Natural killer cell (primary cell): Measurements from ENCODE around the gene VAV3. TPM values are rescaled to one million over a fixed set of nuclear protein-coding genes. Genes with fewer than 3 reads are reported as not detected.

Experiments
- ATAC-seq, 3 donors: fragments of 150-1000 bp in 2 of 3; fragments of 200-7000 bp in 1 of 3; cut with Tn5 transposase; 1 replicate in 1 of 3; 2 replicates in 2 of 3; pipeline ENCODE4 v1.10.0; 2021; ENCODE audit warnings: mild to moderate bottlenecking in 2 of 3, moderate library complexity in 2 of 3
- DNase-seq, 2 donors: peaks; one replicate each; pipeline versions ENCODE4 v3.0.0 to v3.0.0-alpha.2; 2013 to 2021; ENCODE audit warnings: mixed read lengths in 1 of 2
- H3K27ac ChIP-seq: one replicate; pipeline ENCODE4 v1.5.1; 2013; ENCODE audit warnings: mild to moderate bottlenecking, low read length
- H3K27me3 ChIP-seq: one replicate; pipeline ENCODE4 v1.6.1; 2013; ENCODE audit warnings: low read length; ENCODE audit not compliant: control insufficient read depth, insufficient read depth
- H3K36me3 ChIP-seq: one replicate; pipeline ENCODE4 v1.6.1; 2013; ENCODE audit warnings: low read length; ENCODE audit not compliant: control insufficient read depth, insufficient read depth
- H3K4me1 ChIP-seq: one replicate; pipeline ENCODE4 v1.6.1; 2013; ENCODE audit warnings: low read length; ENCODE audit not compliant: control insufficient read depth, insufficient read depth
- H3K4me3 ChIP-seq: one replicate; pipeline ENCODE4 v1.5.1; 2013; ENCODE audit warnings: low read length
- H3K9me3 ChIP-seq: one replicate; pipeline ENCODE4 v1.6.1; 2013; ENCODE audit warnings: low read length; ENCODE audit not compliant: control insufficient read depth, insufficient read depth
- H3K27ac Mint-ChIP-seq, 2 donors: one replicate each; pipeline ENCODE4 v1.8.0; 2022; ENCODE audit warnings: mild to moderate bottlenecking in 2 of 2, mixed read lengths in 2 of 2, moderate library complexity in 1 of 2
- H3K27me3 Mint-ChIP-seq, 2 donors: one replicate each; pipeline ENCODE4 v1.8.0; 2022; ENCODE audit warnings: low read depth in 2 of 2, mixed read lengths in 2 of 2
- H3K36me3 Mint-ChIP-seq: one replicate; pipeline ENCODE4 v1.8.0; 2022; ENCODE audit warnings: mixed read lengths
- H3K4me1 Mint-ChIP-seq, 2 donors: one replicate each; pipeline ENCODE4 v1.8.0; 2022; ENCODE audit warnings: mixed read lengths in 2 of 2
- H3K4me3 Mint-ChIP-seq: one replicate; pipeline ENCODE4 v1.8.0; 2022; ENCODE audit warnings: mild to moderate bottlenecking, moderate library complexity, mixed read lengths
- H3K9me3 Mint-ChIP-seq, 2 donors: one replicate each; pipeline ENCODE4 v1.8.0; 2022; ENCODE audit warnings: mixed read lengths in 2 of 2
- CTCF ChIP-seq: fragments of 200-600 bp; IDR thresholded peaks from one replicate; pipeline ENCODE4 v1.8.0; 2022; ENCODE audit warnings: antibody characterized with exemption
- WGBS: methylation state at CpG from one replicate; pipeline ENCODE4 v1.1.7; 2013; ENCODE audit warnings: missing lambda C conversion rate; ENCODE audit not compliant: insufficient coverage; 5-methylcytosine and 5-hydroxymethylcytosine counted together
- intact Hi-C: fragments of 100-400 bp; cut with micrococcal nuclease; formaldehyde crosslinking; loops from one replicate; pipeline ENCODE4 v1.14.2; 2022
- total RNA-seq, 4 donors: library from RNA; stranded (reverse); fragments of 120-200 nt in 1 of 4; gene quantifications; one replicate each; pipeline versions ENCODE4 v1.2.3 to v1.2.4, GENCODE V29; 2013 to 2022

Gene VAV3
- total RNA-seq, 3 donors from 2014 or later (not counting 1 experiment from before 2014, with no cell fraction given) = 95.8 to 101 (median 96.6) TPM

GRCh38 chr1:108000620-108001111 lies 35.7 kb upstream of the VAV3 start:
- no peak overlapping the region for H3K4me3 Mint-ChIP-seq
- no peak overlapping the region for H3K27ac Mint-ChIP-seq
- ATAC-seq = no peak
- no peaks in the 10 kb centered on the region for H3K9me3 Mint-ChIP-seq
- no peaks in the 10 kb centered on the region for H3K4me1 Mint-ChIP-seq
- H3K4me3 ChIP-seq = no peak overlapping the region
- H3K4me1 ChIP-seq = no peaks in the 10 kb centered on the region
- no peaks in the 10 kb centered on the region for H3K27me3 ChIP-seq
- no peaks in the 10 kb centered on the region for H3K36me3 ChIP-seq
- intact Hi-C loops = no loop called here
- WGBS = 77% methylated on average over 2 of the region's 2 CpGs
- H3K27ac ChIP-seq = no peak overlapping the region
- no peaks in the 10 kb centered on the region for H3K27me3 Mint-ChIP-seq
- no peak for DNase-seq
- no peak for TF ChIP-seq CTCF
- no peaks in the 10 kb centered on the region for H3K9me3 ChIP-seq
- no peaks in the 10 kb centered on the region for H3K36me3 Mint-ChIP-seq

- intact Hi-C loops = no loop called here
- no peak overlapping the region for H3K27ac ChIP-seq
- 88% methylated on average over 4 of the region's 6 CpGs for WGBS
- no peak for TF ChIP-seq CTCF
- no peak for DNase-seq
- H3K9me3 ChIP-seq = no peaks in the 10 kb centered on the region
- Mint-ChIP-seq H3K4me1 (no peaks in the 10 kb centered on the region), H3K36me3 (no peaks in the 10 kb centered on the region), H3K27me3 (no peaks in the 10 kb centered on the region), H3K4me3 (no peak overlapping the region), H3K27ac (no peak overlapping the region), H3K9me3 (no peaks in the 10 kb centered on the region)
- no peaks in the 10 kb centered on the region for H3K36me3 ChIP-seq
- H3K4me3 ChIP-seq = no peak overlapping the region
- no peak for ATAC-seq
- H3K27me3 ChIP-seq = no peaks in the 10 kb centered on the region
- H3K4me1 ChIP-seq = no peaks in the 10 kb centered on the region
Measured at GRCh38 chr1:108000184-108000583, 35.2 kb upstream of the VAV3 start.

GRCh38 chr1:107997866-107998265 lies 32.9 kb upstream of the VAV3 start:
- H3K27ac ChIP-seq = no peak overlapping the region
- no peaks in the 10 kb centered on the region for H3K27me3 ChIP-seq
- no peak overlapping the region for H3K4me3 ChIP-seq
- no peaks in the 10 kb centered on the region for H3K9me3 ChIP-seq
- intact Hi-C loops = no loop called here
- ATAC-seq (no peak), DNase-seq (no peak)
- H3K27me3 Mint-ChIP-seq = peaks cover 0 to 2% of the 10 kb centered on the region in 2 donors
- H3K27ac Mint-ChIP-seq = no peak overlapping the region
- H3K4me3 Mint-ChIP-seq = no peak overlapping the region
- H3K36me3 ChIP-seq = no peaks in the 10 kb centered on the region
- no peaks in the 10 kb centered on the region for H3K4me1 ChIP-seq
- TF ChIP-seq CTCF = no peak
- H3K9me3 Mint-ChIP-seq = no peaks in the 10 kb centered on the region
- H3K4me1 Mint-ChIP-seq = no peaks in the 10 kb centered on the region
- WGBS = no CpG with 5 or more reads among the region's 1 CpG
- no peaks in the 10 kb centered on the region for H3K36me3 Mint-ChIP-seq

GRCh38 chr1:107993920-107994319 lies 28.9 kb upstream of the VAV3 start:
- no peaks in the 10 kb centered on the region for H3K27me3 ChIP-seq
- Mint-ChIP-seq H3K27me3 (peaks cover 0 to 2% of the 10 kb centered on the region in 2 donors), H3K36me3 (no peaks in the 10 kb centered on the region), H3K4me1 (peaks cover 4 to 11% of the 10 kb centered on the region in 2 donors), H3K9me3 (no peaks in the 10 kb centered on the region), H3K4me3 (no peak overlapping the region), H3K27ac (no peak overlapping the region)
- no peak overlapping the region for H3K4me3 ChIP-seq
- DNase-seq (no peak), ATAC-seq (no peak)
- H3K36me3 ChIP-seq = no peaks in the 10 kb centered on the region
- 89% methylated on average over 6 of the region's 7 CpGs for WGBS
- no peak overlapping the region for H3K27ac ChIP-seq
- no peaks in the 10 kb centered on the region for H3K9me3 ChIP-seq
- no peaks in the 10 kb centered on the region for H3K4me1 ChIP-seq
- TF ChIP-seq CTCF = no peak
- intact Hi-C loops = no loop called here
